Glutamatergic neuron (in vitro differentiated cells): ENCODE results near the gene SIAH2. TPM values are rescaled to one million over a fixed set of nuclear protein-coding genes. Genes with fewer than 3 reads are reported as not detected.

Experiments
- DNase-seq: peaks from one replicate; pipeline ENCODE4 v3.0.0; 2022
- H3K27ac Mint-ChIP-seq: one replicate; pipeline ENCODE4 v1.8.0; 2020; ENCODE audit warnings: mild to moderate bottlenecking, mixed read lengths, inconsistent platforms; ENCODE audit not compliant: unreplicated experiment
- H3K27me3 Mint-ChIP-seq: one replicate; pipeline ENCODE4 v1.8.0; 2020; ENCODE audit warnings: mild to moderate bottlenecking, moderate library complexity, mixed read lengths, inconsistent platforms; ENCODE audit not compliant: unreplicated experiment
- H3K36me3 Mint-ChIP-seq: one replicate; pipeline ENCODE4 v1.8.0; 2020; ENCODE audit warnings: mild to moderate bottlenecking, mixed read lengths, inconsistent platforms; ENCODE audit not compliant: unreplicated experiment
- H3K4me1 Mint-ChIP-seq: one replicate; pipeline ENCODE4 v1.8.0; 2020; ENCODE audit warnings: mild to moderate bottlenecking, low read depth, mixed read lengths, inconsistent platforms; ENCODE audit not compliant: unreplicated experiment
- H3K4me3 Mint-ChIP-seq: one replicate; pipeline ENCODE4 v1.8.0; 2020; ENCODE audit warnings: mild to moderate bottlenecking, mixed read lengths, inconsistent platforms; ENCODE audit not compliant: unreplicated experiment
- H3K9me3 Mint-ChIP-seq: one replicate; pipeline ENCODE4 v1.8.0; 2020; ENCODE audit warnings: mild to moderate bottlenecking, moderate library complexity, mixed read lengths, inconsistent platforms; ENCODE audit not compliant: unreplicated experiment
- CTCF ChIP-seq: fragments of 200-600 bp; sonication (generic); IDR thresholded peaks from one replicate; pipeline ENCODE4 v1.5.0; 2021; ENCODE audit not compliant: partially characterized antibody, unreplicated experiment
- total RNA-seq: library from RNA; stranded (reverse); fragmentation: NEBNext Ultra II Directional; extraction: Animal tissue kit (Norgen Biotek cat#: 25700); gene quantifications from one replicate; pipeline ENCODE4 v1.2.1, GENCODE V29; 2021; ENCODE audit not compliant: unreplicated experiment

Gene SIAH2
- total RNA-seq, 1 donor from 2014 or later, result 9.6 TPM

- no peak for DNase-seq
- H3K36me3 Mint-ChIP-seq, result no peaks in the 10 kb centered on the region
- no peak overlapping the region for H3K4me3 Mint-ChIP-seq
- TF ChIP-seq CTCF, result no peak
- H3K9me3 Mint-ChIP-seq, result peaks cover 4% of the 10 kb centered on the region
- H3K27me3 Mint-ChIP-seq, result peaks cover 4% of the 10 kb centered on the region
- H3K27ac Mint-ChIP-seq, result no peak overlapping the region
- H3K4me1 Mint-ChIP-seq, result peaks cover 8% of the 10 kb centered on the region
Measured at GRCh38 chr3:150757364-150757763, 5.6 kb downstream of the SIAH2 start.

- Mint-ChIP-seq H3K27me3 (peaks cover 4% of the 10 kb centered on the region), H3K4me3 (no peak overlapping the region), H3K27ac (no peak overlapping the region), H3K9me3 (peaks cover 4% of the 10 kb centered on the region), H3K4me1 (peaks cover 8% of the 10 kb centered on the region), H3K36me3 (no peaks in the 10 kb centered on the region)
- DNase-seq, result no peak
- TF ChIP-seq CTCF, result no peak
Measured at GRCh38 chr3:150756491-150757059, 6.4 kb downstream of the SIAH2 start.

- Mint-ChIP-seq H3K4me3 (no peak overlapping the region), H3K36me3 (no peaks in the 10 kb centered on the region), H3K27me3 (peaks cover 4% of the 10 kb centered on the region), H3K4me1 (peaks cover 3% of the 10 kb centered on the region), H3K9me3 (peaks cover 2% of the 10 kb centered on the region), H3K27ac (no peak overlapping the region)
- no peak for DNase-seq
- no peak for TF ChIP-seq CTCF
Measured at GRCh38 chr3:150755902-150756301, 7.1 kb downstream of the SIAH2 start.

GRCh38 chr3:150754896-150755295, 8.1 kb downstream of the SIAH2 start:
- Mint-ChIP-seq H3K4me1 (no peaks in the 10 kb centered on the region), H3K36me3 (no peaks in the 10 kb centered on the region), H3K9me3 (peaks cover 2% of the 10 kb centered on the region), H3K27ac (no peak overlapping the region), H3K27me3 (peaks cover 4% of the 10 kb centered on the region), H3K4me3 (no peak overlapping the region)
- no peak for DNase-seq
- TF ChIP-seq CTCF, result no peak

GRCh38 chr3:150751781-150752263, 11.1 kb downstream of the SIAH2 start:
- DNase-seq, result no peak
- Mint-ChIP-seq H3K36me3 (no peaks in the 10 kb centered on the region), H3K4me3 (no peak overlapping the region), H3K9me3 (no peaks in the 10 kb centered on the region), H3K4me1 (peaks cover 6% of the 10 kb centered on the region), H3K27ac (no peak overlapping the region), H3K27me3 (peaks cover 3% of the 10 kb centered on the region)
- no peak for TF ChIP-seq CTCF
